ENCODE measurements around the gene TXNDC2. TPM values are rescaled to one million over a fixed set of nuclear protein-coding genes. Genes with fewer than 3 reads are reported as not detected.
A peak's percentile ranks its signal among the peaks of the same experiment; 100 is the strongest.

TXNDC2 gene
- total RNA-seq, 1 experiment from 2014 or later, result 0.12 TPM

- TF ChIP-seq YY1 (IDR thresholded peaks at IDR 0.05; ENCODE audit: extremely low read depth, insufficient replicate concordance, low read depth, low read length), result peak; percentile 17
- no peak for TF ChIP-seq EZH2phosphoT487 (IDR thresholded peaks at IDR 0.05; ENCODE audit: borderline replicate concordance)
- no peak for TF ChIP-seq EZH2 (IDR thresholded peaks at IDR 0.05)
- no peak; the same call in 1 of the 2 replicates for TF ChIP-seq SP1 (IDR thresholded peaks at IDR 0.05; ENCODE audit: low read depth)
- no peak for TF ChIP-seq ELF1 (IDR thresholded peaks at IDR 0.05; ENCODE audit: borderline replicate concordance, low read depth)
- TF ChIP-seq ZNF274 (IDR thresholded peaks at IDR 0.05; ENCODE audit: low read depth, low read length), result no peak
- peak; percentile 40; the same call in 1 of the 2 replicates for TF ChIP-seq MAX (IDR thresholded peaks at IDR 0.05)
- TF ChIP-seq CTCF (IDR thresholded peaks at IDR 0.05 in 2 of 3, conservative IDR thresholded peaks at IDR 0.05 in 1 of 3; ENCODE audit: borderline replicate concordance in 1 of 3, insufficient read depth in 1 of 3, low read depth in 2 of 3, low read length in 2 of 3), result no peak
- TF ChIP-seq TCF7L2 (IDR thresholded peaks at IDR 0.05; ENCODE audit: borderline replicate concordance, extremely low read depth, insufficient read depth, insufficient read length), result no peak
- peak; percentile 68 for TF ChIP-seq POLR2A (IDR thresholded peaks at IDR 0.05; ENCODE audit: borderline replicate concordance, extremely low read depth, insufficient read depth, insufficient read length)
- TF ChIP-seq FOSL1 (IDR thresholded peaks at IDR 0.05; ENCODE audit: low read depth), result peak; percentile 33; the same call in 1 of the 2 replicates
These were observed 8.7 kb upstream of the TXNDC2 start (continued) for GRCh38 chr18:9876867-9877654.

GRCh38 chr18:9877655-9878014 lies 8.1 kb upstream of the TXNDC2 start:
- DNase-seq (ENCODE audit: low read depth, low spot score), result no peak
- H3K9ac ChIP-seq (ENCODE audit: low read length), result peak overlapping the region; percentile 55
- no peaks in the 10 kb centered on the region for H3K79me2 ChIP-seq (ENCODE audit: insufficient read depth, low read length)
- ChIA-PET RAD21 (ENCODE audit: low non-redundant PET in 1 of 2, low total read pairs in 2 of 2, uncharacterized antibody in 2 of 2, unreplicated experiment in 2 of 2) (no interaction called here), CTCF (no interaction called here), POLR2A (interaction anchor here (0.6 to 1.3 kb wide), 2 partner anchors 9 to 36 kb away, joined by 3 to 5 read pairs; partner anchors contain the start of genes TXNDC2 and VAPA)
- peak overlapping the region; percentile 62 for H3K27ac ChIP-seq (ENCODE audit: low read depth, low read length)
- H3K9me2 ChIP-seq (ENCODE audit: insufficient read depth), result no peaks in the 10 kb centered on the region
- 0 out of 2 replicates have a peak, but pooled peaks have one; percentile 3 for ATAC-seq
- H3K4me3 ChIP-seq (replicated peaks in 1 of 2; ENCODE audit: low read depth in 1 of 2, low read length in 2 of 2), result peak overlapping the region; percentile 21 to 44
- H3K4me1 ChIP-seq (ENCODE audit: control insufficient read depth in 1 of 2, insufficient read depth in 2 of 2, low read length in 2 of 2), result peaks cover 17 to 45% of the 10 kb centered on the region in 2 experiments
- BruUV-seq (replicated peaks), result TSS peak; percentile 84
- no peaks in the 10 kb centered on the region for H4K20me1 ChIP-seq (ENCODE audit: insufficient read depth)
- intact Hi-C loops (cut with micrococcal nuclease), result no loop called here
- H3K9me3 ChIP-seq (ENCODE audit: control insufficient read depth in 1 of 2, insufficient read depth in 1 of 2, low read depth in 1 of 2, low read length in 2 of 2), result no peaks in the 10 kb centered on the region
- no peaks in the 10 kb centered on the region for H3K36me3 ChIP-seq (ENCODE audit: control insufficient read depth in 1 of 2, insufficient read depth in 2 of 2, low read length in 2 of 2)
- H3K4me2 ChIP-seq (ENCODE audit: low read length), result peak overlapping the region; percentile 78
- TF ChIP-seq POLR2A (IDR thresholded peaks at IDR 0.05; ENCODE audit: borderline replicate concordance, extremely low read depth, insufficient read depth, insufficient read length), result no peak
- H3K27me3 ChIP-seq (ENCODE audit: insufficient read depth, low read length), result no peaks in the 10 kb centered on the region
- peak overlapping the region; percentile 96 for H2AFZ ChIP-seq (ENCODE audit: low read depth, low read length, poor library complexity, severe bottlenecking)

Measured in HCT116 (cell line).